Measurements from ENCODE around the gene CDH5. TPM values are rescaled to one million over a fixed set of nuclear protein-coding genes. Genes with fewer than 3 reads are reported as not detected.

Gene CDH5
- total RNA-seq, 1 experiment from 2014 or later, result 0.28 TPM

- ChIA-PET POLR2A (no interaction called here), CTCF (interaction anchor here (1.7 to 1.9 kb wide), 2 partner anchors 20 to 23 kb away, joined by 4 read pairs; no protein-coding TSS in a partner anchor)
- Mint-ChIP-seq H3K36me3 (no peaks in the 10 kb centered on the region), H3K27me3 (ENCODE audit: low read depth) (no peaks in the 10 kb centered on the region; the same call in 1 of the 2 replicates), H3K9me3 (peaks cover 17% of the 10 kb centered on the region), H3K4me1 (peaks cover 4% of the 10 kb centered on the region; the same call in 1 of the 2 replicates), H3K27ac (no peak overlapping the region), H3K4me3 (no peak overlapping the region)
- ATAC-seq (no peak), DNase-seq (ENCODE audit: low spot score) (no peak)
- TF ChIP-seq MXD4 (CRISPR knock-in tag; IDR thresholded peaks at IDR 0.05; ENCODE audit: borderline replicate concordance) (no peak), NFE2L1 (CRISPR knock-in tag; IDR thresholded peaks at IDR 0.05) (no peak), ZNF396 (CRISPR knock-in tag; IDR thresholded peaks at IDR 0.05; ENCODE audit: borderline replicate concordance) (no peak), AR (CRISPR knock-in tag; IDR thresholded peaks at IDR 0.05) (no peak), MLX (CRISPR knock-in tag; IDR thresholded peaks at IDR 0.05) (no peak), GABPB1 (CRISPR knock-in tag; IDR thresholded peaks at IDR 0.05) (no peak), ATF6 (CRISPR knock-in tag; IDR thresholded peaks at IDR 0.05) (no peak), ZNF425 (CRISPR knock-in tag; conservative IDR thresholded peaks at IDR 0.05) (no peak), TEAD4 (CRISPR knock-in tag; IDR thresholded peaks at IDR 0.05) (no peak), TP53 (CRISPR knock-in tag; IDR thresholded peaks at IDR 0.05) (no peak), IRF2 (CRISPR knock-in tag; IDR thresholded peaks at IDR 0.05; ENCODE audit: borderline replicate concordance, low read depth) (no peak), USF2 (CRISPR knock-in tag; IDR thresholded peaks at IDR 0.05) (no peak), ZNF416 (CRISPR knock-in tag; IDR thresholded peaks at IDR 0.05) (no peak), TEAD1 (CRISPR knock-in tag; IDR thresholded peaks at IDR 0.05) (no peak)
Observed at GRCh38 chr16:66337463-66338188, 28.9 kb upstream of the CDH5 start.

- Mint-ChIP-seq H3K27me3 (ENCODE audit: low read depth) (peaks cover 7% of the 10 kb centered on the region), H3K4me1 (peaks cover 7% of the 10 kb centered on the region), H3K27ac (no peak overlapping the region), H3K4me3 (no peak overlapping the region), H3K9me3 (peaks cover 22% of the 10 kb centered on the region), H3K36me3 (peaks cover 2% of the 10 kb centered on the region)
- ChIA-PET POLR2A (no interaction called here), CTCF (interaction anchor here (0.6 to 5.9 kb wide), 42 partner anchors 10 to 1787 kb away, joined by 3 to 103 read pairs (median 4); partner anchors contain the start of genes CDH5 and PDP2)
- DNase-seq (ENCODE audit: low spot score) (peak; percentile 73), ATAC-seq (peak; percentile 89)
- no peak for TF ChIP-seq RELA (CRISPR knock-in tag; IDR thresholded peaks at IDR 0.05; ENCODE audit: borderline replicate concordance)
- TF ChIP-seq SOX15 (CRISPR knock-in tag; IDR thresholded peaks at IDR 0.05), result no peak
- TF ChIP-seq CTCF (IDR thresholded peaks at IDR 0.05), result peak; percentile 77
- TF ChIP-seq KAT7 (CRISPR knock-in tag; IDR thresholded peaks at IDR 0.05; ENCODE audit: borderline replicate concordance), result no peak
Observed at GRCh38 chr16:66342294-66342900, 24.1 kb upstream of the CDH5 start.

Data from WTC11 (cell line).